Islet of Langerhans (tissue), 1 donor: ENCODE data around the gene MYH6.

Experiments
- FAIRE-seq: peaks from one replicate; lab custom pipeline; 2011; peaks lifted over from hg19 to GRCh38; lab: Jason Lieb, UNC

MYH6 gene

GRCh38 chr14:23376482-23377197 lies 31.4 kb downstream of the MYH6 start, which contains the start of gene CMTM5:
Gene CMTM5, plus strand, starts transcription at chr14:23377046. Its CDS starts 206 bp downstream, at chr14:23377252.
- no peak for FAIRE-seq

GRCh38 chr14:23375527-23376251 lies 32.4 kb downstream of the MYH6 start:
- FAIRE-seq, result no peak

- no peak for FAIRE-seq
Observed at GRCh38 chr14:23373041-23373440, 35.0 kb downstream of the MYH6 start.

- FAIRE-seq, result no peak
Observed at GRCh38 chr14:23372509-23372908, 35.6 kb downstream of the MYH6 start, which contains the start of gene IL25. Gene IL25, plus strand, starts transcription at chr14:23372809.

- FAIRE-seq, result no peak
Observed at GRCh38 chr14:23371865-23372264, 36.2 kb downstream of the MYH6 start.

GRCh38 chr14:23370221-23370620 lies 37.9 kb downstream of the MYH6 start:
- no peak for FAIRE-seq

- FAIRE-seq, result no peak
Observed at GRCh38 chr14:23366426-23366921, 41.6 kb downstream of the MYH6 start.

- no peak for FAIRE-seq
Observed at GRCh38 chr14:23365732-23366425, 42.2 kb downstream of the MYH6 start.

- FAIRE-seq, result no peak
Observed at GRCh38 chr14:23365036-23365731, 42.9 kb downstream of the MYH6 start, which contains the start of gene EFS. Gene EFS, minus strand, starts transcription at chr14:23365172. Its CDS starts 147 bp downstream, at chr14:23365025.

GRCh38 chr14:23364164-23365035 lies 43.7 kb downstream of the MYH6 start:
- no peak for FAIRE-seq

- no peak for FAIRE-seq
Observed at GRCh38 chr14:23362200-23362599, 45.9 kb downstream of the MYH6 start.

GRCh38 chr14:23361763-23362162 lies 46.3 kb downstream of the MYH6 start:
- no peak for FAIRE-seq

- FAIRE-seq, result no peak
Observed at GRCh38 chr14:23361320-23361719, 46.8 kb downstream of the MYH6 start.

- no peak for FAIRE-seq
Observed at GRCh38 chr14:23360496-23360895, 47.6 kb downstream of the MYH6 start.

GRCh38 chr14:23359722-23360447 lies 48.2 kb downstream of the MYH6 start:
- FAIRE-seq, result no peak

- no peak for FAIRE-seq
Observed at GRCh38 chr14:23359167-23359626, 48.9 kb downstream of the MYH6 start.

- no peak for FAIRE-seq
Observed at GRCh38 chr14:23358553-23359166, 49.4 kb downstream of the MYH6 start.

GRCh38 chr14:23358042-23358441 lies 50.0 kb downstream of the MYH6 start:
- FAIRE-seq, result no peak

GRCh38 chr14:23357261-23357660 lies 50.8 kb downstream of the MYH6 start:
- FAIRE-seq, result no peak

GRCh38 chr14:23356662-23357061 lies 51.4 kb downstream of the MYH6 start:
- no peak for FAIRE-seq
